PC-3 (cell line): Measurements from ENCODE around the gene RNF123.

Experiments
- EZH2 ChIP-seq: fragments of 300-600 bp; sonication (generic); IDR thresholded peaks from one replicate; pipeline ENCODE4 v1.6.1; 2017; ENCODE audit warnings: antibody characterized with exemption, mild to moderate bottlenecking, low read length; ENCODE audit not compliant: unreplicated experiment
- TF ChIP-seq, protein P1 (sequence below): fragments of 300-600 bp; sonication (generic); conservative IDR thresholded peaks from 2 replicates; pipeline ENCODE4 v1.5.1; 2017; ENCODE audit warnings: antibody characterized with exemption, low read depth, mild to moderate bottlenecking, low read length

DNA sequence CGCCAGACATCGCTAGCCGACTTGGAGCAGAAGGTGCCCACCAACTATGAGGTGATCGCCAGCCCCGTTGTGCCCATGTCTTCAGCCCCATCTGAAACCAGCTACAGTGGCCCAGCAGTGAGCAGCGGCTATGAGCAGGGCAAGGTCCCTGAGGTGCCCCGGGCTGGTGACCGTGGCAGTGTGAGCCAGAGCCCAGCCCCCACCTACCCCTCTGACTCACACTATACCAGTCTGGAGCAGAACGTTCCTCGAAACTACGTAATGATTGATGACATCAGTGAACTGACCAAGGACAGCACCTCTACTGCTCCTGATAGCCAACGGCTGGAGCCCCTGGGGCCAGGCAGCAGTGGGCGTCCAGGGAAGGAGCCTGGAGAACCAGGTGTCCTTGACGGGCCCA lies 28.1 kb upstream of the RNF123 start:
- TF ChIP-seq, protein P1, sequence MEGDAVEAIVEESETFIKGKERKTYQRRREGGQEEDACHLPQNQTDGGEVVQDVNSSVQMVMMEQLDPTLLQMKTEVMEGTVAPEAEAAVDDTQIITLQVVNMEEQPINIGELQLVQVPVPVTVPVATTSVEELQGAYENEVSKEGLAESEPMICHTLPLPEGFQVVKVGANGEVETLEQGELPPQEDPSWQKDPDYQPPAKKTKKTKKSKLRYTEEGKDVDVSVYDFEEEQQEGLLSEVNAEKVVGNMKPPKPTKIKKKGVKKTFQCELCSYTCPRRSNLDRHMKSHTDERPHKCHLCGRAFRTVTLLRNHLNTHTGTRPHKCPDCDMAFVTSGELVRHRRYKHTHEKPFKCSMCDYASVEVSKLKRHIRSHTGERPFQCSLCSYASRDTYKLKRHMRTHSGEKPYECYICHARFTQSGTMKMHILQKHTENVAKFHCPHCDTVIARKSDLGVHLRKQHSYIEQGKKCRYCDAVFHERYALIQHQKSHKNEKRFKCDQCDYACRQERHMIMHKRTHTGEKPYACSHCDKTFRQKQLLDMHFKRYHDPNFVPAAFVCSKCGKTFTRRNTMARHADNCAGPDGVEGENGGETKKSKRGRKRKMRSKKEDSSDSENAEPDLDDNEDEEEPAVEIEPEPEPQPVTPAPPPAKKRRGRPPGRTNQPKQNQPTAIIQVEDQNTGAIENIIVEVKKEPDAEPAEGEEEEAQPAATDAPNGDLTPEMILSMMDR: no peak
- no peak for TF ChIP-seq EZH2
